Upper lobe of left lung (tissue), 6 donors: ENCODE results near the gene TSPAN11. TPM values are rescaled to one million over a fixed set of nuclear protein-coding genes. Genes with fewer than 3 reads are reported as not detected.

Source experiments
- ATAC-seq, 2 donors: fragments of 200-7000 bp; cut with Tn5 transposase; one replicate each; pipeline ENCODE4 v1.9.1; 2022; ENCODE audit warnings: mild to moderate bottlenecking in 2 of 2, moderate library complexity in 2 of 2; ENCODE audit not compliant: low FRiP score in 2 of 2
- DNase-seq, 2 donors: peaks; one replicate each; pipeline ENCODE4 v3.0.0-alpha.2; 2019 to 2020
- H3K27ac ChIP-seq, 4 donors: fragments of 200-600 bp; sonication (generic); one replicate each; pipeline ENCODE4 v1.5.1; 2016 to 2019
- H3K27me3 ChIP-seq, 4 donors: fragments of 200-600 bp; sonication (generic); one replicate each; pipeline ENCODE4 v1.5.1; 2017 to 2019
- H3K36me3 ChIP-seq, 4 donors: fragments of 200-600 bp; sonication (generic); one replicate each; pipeline ENCODE4 v1.5.1; 2016 to 2019
- H3K4me1 ChIP-seq, 4 donors: fragments of 200-600 bp; sonication (generic); one replicate each; pipeline ENCODE4 v1.5.1; 2018 to 2019
- H3K4me3 ChIP-seq, 4 donors: fragments of 200-600 bp; sonication (generic); one replicate each; pipeline ENCODE4 v1.5.1; 2017 to 2019; ENCODE audit warnings: mild to moderate bottlenecking in 2 of 4, moderate library complexity in 1 of 4
- H3K9me3 ChIP-seq, 4 donors: fragments of 200-600 bp; sonication (generic); one replicate each; pipeline ENCODE4 v1.5.1; 2018 to 2019
- EP300 ChIP-seq, 4 donors: sonication (generic); formaldehyde crosslinking; IDR thresholded peaks; one replicate each; pipeline ENCODE4 v1.5.1; 2017; ENCODE audit warnings: antibody characterized with exemption in 4 of 4, control low read depth in 2 of 4
- POLR2A ChIP-seq, 4 donors: fragments of 450-650 bp; IDR thresholded peaks; one replicate each; pipeline ENCODE4 v1.5.1; 2016 to 2017; ENCODE audit warnings: antibody characterized with exemption in 4 of 4, mild to moderate bottlenecking in 2 of 4
- POLR2AphosphoS5 ChIP-seq, 2 donors: sonication (generic); formaldehyde crosslinking; IDR thresholded peaks; one replicate each; pipeline ENCODE4 v1.5.1; 2017; ENCODE audit warnings: antibody characterized with exemption in 2 of 2
- WGBS, 2 donors: methylation state at CpG; one replicate each; pipeline ENCODE4 v1.1.5; 2017 to 2018; 5-methylcytosine and 5-hydroxymethylcytosine counted together
- total RNA-seq, 6 donors: library from RNA; depleted of rRNA in 4 of 6; stranded (reverse); fragments of >200 nt in 4 of 6; gene quantifications; one replicate each; pipeline versions ENCODE4 v1.1.0 to v1.2.1, GENCODE V29; 2016 to 2021
- TF ChIP-seq, protein P1 (sequence below), 6 experiments: fragments of 450-650 bp in 4 of 6; fragments of 200-600 bp in 2 of 6; sonication (generic) in 2 of 6; IDR thresholded peaks; one replicate each; pipeline ENCODE4 v1.5.1; 2016 to 2019; ENCODE audit warnings: antibody characterized with exemption in 6 of 6
- donor health status: DM: no; HTN: no; CAD: no; lungs with moderate emphysema.
- donor health status: DM: no; HTN: yes; CAD: no; lungs with severe emphysema.

Gene TSPAN11, protein sequence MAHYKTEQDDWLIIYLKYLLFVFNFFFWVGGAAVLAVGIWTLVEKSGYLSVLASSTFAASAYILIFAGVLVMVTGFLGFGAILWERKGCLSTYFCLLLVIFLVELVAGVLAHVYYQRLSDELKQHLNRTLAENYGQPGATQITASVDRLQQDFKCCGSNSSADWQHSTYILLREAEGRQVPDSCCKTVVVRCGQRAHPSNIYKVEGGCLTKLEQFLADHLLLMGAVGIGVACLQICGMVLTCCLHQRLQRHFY
- 1 to 10 TPM; 1.0 to 9.7 (median 3.5) TPM for total RNA-seq

DNA sequence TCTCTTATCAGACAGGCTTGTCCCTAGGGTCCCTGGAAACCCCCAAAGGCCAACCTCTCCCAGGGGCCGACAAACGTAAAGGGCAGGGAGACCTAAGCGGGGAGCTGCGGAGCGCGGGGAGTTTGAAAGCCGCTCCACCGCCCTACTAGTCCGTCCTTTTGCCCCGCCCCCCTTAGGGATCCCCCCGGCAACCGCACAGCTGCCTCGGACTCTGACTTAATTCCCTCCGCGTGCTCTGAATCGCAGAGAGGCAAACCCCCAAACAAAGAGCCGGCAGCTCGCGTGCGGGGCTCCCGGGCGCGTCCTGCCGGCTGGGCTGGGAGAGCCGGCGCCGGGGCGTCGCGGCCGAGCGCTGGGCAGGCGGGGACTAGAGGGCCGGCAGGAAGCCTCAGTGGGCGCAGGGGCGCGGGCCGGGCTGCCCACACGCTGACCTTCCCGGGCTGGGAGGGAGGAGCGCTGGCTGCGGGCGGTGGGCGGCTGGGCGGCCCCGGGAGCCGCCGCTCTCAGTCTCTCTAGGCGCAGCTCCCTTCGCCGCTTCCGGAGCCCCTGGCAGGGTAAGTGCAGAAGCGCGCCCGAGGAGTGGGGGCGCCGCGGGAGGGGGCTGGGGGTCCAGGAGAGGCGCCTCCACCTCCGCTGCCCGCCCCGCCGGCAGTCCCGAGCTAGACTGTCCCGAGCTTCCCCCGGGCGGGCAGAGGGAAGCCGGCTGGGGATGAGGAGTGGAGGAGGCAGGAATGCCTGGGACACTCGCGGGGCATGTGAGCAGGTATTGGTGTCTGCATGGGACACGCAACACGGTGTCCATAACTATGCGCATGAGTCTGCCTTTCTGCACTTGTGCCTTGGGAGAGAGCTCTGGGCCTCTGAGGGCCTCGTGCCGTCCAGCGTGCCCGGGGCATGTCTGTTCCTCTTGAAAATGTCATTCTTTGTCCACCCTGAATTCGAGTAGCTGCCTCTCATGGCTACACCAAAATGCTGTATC lies at the start of gene TSPAN11:
Gene TSPAN11, plus strand, starts transcription at position 506 of the 979 bp plus-strand sequence. CDS start 27,244 bp downstream, outside the sequence.
- Histone ChIP-seq H3K36me3 (no peaks in the 10 kb centered on the region), H3K4me1 (peaks cover 4 to 15% (median 10%) of the 10 kb centered on the region in 4 donors), H3K27me3 (peaks cover 0 to 7% (median 3%) of the 10 kb centered on the region in 4 donors), H3K27ac (peak within 1 kb of the TSS in 3 of 4 donors; percentile 54 to 70 (median 60)), H3K4me3 (peak within 1 kb of the TSS in 3 of 4 donors; percentile 36 to 52 (median 51)), H3K9me3 (no peaks in the 10 kb centered on the region)
- TF ChIP-seq EP300 (IDR thresholded peaks at IDR 0.05) = no peak
- no peak for TF ChIP-seq POLR2A (IDR thresholded peaks at IDR 0.05)
- TF ChIP-seq, protein P1, sequence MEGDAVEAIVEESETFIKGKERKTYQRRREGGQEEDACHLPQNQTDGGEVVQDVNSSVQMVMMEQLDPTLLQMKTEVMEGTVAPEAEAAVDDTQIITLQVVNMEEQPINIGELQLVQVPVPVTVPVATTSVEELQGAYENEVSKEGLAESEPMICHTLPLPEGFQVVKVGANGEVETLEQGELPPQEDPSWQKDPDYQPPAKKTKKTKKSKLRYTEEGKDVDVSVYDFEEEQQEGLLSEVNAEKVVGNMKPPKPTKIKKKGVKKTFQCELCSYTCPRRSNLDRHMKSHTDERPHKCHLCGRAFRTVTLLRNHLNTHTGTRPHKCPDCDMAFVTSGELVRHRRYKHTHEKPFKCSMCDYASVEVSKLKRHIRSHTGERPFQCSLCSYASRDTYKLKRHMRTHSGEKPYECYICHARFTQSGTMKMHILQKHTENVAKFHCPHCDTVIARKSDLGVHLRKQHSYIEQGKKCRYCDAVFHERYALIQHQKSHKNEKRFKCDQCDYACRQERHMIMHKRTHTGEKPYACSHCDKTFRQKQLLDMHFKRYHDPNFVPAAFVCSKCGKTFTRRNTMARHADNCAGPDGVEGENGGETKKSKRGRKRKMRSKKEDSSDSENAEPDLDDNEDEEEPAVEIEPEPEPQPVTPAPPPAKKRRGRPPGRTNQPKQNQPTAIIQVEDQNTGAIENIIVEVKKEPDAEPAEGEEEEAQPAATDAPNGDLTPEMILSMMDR (IDR thresholded peaks at IDR 0.05) = peak in 1 of 6 experiments; percentile 6
- no peak for TF ChIP-seq POLR2AphosphoS5 (IDR thresholded peaks at IDR 0.05)
- ATAC-seq (peak in 1 of 2 donors; percentile 60), DNase-seq (peak in 1 of 2 donors; percentile 88)
- 14 to 16% methylated on average over 42 to 49 of the region's 78 CpGs for WGBS, 2 donors

DNA sequence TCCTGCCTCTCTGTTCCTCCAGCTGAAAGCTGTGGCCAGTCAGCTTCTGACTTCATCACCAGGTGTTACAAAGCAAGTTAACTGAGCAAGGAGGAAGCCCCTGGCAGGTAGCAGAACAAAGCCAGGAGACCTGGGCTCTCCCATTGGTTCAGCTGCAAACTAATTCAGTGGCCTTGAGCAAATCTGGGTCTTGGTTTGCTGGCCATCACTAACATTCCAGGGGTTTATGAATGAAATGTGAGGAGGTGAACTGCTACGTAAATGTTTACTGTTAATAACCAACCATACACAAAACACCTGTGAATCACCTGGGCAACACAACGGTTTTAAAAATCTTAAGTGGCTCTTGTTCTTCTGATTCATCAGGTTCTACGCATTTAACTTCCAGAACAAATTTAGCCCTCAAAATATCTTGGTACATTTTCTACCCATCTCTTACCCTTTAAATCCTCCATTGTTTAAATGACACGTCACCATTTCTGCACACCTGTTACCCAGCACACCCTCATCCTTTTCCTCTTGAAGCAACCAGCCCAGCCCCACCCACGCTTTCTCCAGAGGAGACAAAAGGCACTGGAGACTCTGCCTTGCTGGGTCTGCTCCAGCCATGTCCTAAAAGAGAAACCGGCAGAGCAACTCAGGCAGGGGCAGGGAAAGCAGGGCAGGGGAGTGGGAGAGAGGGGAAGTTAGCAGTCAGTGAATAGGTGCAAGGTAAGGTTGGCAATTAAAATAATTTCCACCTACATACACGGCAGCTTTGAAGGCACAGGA lies 49.3 kb upstream of the TSPAN11 start:
- peak; percentile 61 to 91 for ATAC-seq
- WGBS, 2 donors = 68% methylated on average over 7 of the region's 7 CpGs
- H3K4me1 ChIP-seq = peaks cover 0 to 5% (median 0%) of the 10 kb centered on the region in 4 donors
- peak overlapping the region in 3 of 4 donors; percentile 21 to 75 (median 68) for H3K27ac ChIP-seq
- H3K9me3 ChIP-seq = no peaks in the 10 kb centered on the region
- no peaks in the 10 kb centered on the region for H3K27me3 ChIP-seq
- H3K4me3 ChIP-seq = no peak overlapping the region
- DNase-seq = peak in 1 of 2 donors; percentile 60
- H3K36me3 ChIP-seq = no peaks in the 10 kb centered on the region
- TF ChIP-seq POLR2AphosphoS5 (IDR thresholded peaks at IDR 0.05) = no peak
- TF ChIP-seq, protein P1 (IDR thresholded peaks at IDR 0.05) = no peak
- no peak for TF ChIP-seq POLR2A (IDR thresholded peaks at IDR 0.05)
- no peak for TF ChIP-seq EP300 (IDR thresholded peaks at IDR 0.05)

DNA sequence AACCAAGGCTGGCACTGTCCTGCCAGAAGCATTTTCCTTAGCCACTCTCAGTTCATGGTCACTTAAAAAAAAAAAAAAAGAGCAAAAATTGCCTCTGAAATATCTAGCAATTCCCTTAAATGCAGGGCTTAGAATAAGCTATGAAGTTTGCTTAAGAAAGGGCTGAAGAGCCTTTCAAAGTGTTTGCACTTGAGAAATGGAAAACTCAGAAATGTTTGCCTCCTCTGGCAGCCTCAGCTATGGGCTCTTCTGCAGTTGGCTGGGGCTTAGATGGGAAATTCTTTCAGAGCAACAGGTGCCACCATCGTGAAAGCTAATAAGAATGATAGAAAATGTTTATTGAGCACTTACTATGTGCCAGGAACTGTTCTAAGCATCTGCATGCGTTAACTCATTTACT lies 48.5 kb upstream of the TSPAN11 start:
- Histone ChIP-seq H3K27ac (peak overlapping the region in 3 of 4 donors; percentile 21 to 75 (median 68)), H3K4me1 (peaks cover 0 to 5% (median 0%) of the 10 kb centered on the region in 4 donors), H3K27me3 (no peaks in the 10 kb centered on the region), H3K36me3 (no peaks in the 10 kb centered on the region), H3K9me3 (no peaks in the 10 kb centered on the region), H3K4me3 (no peak overlapping the region)
- WGBS, 2 donors = 42 to 85% methylated on average over 2 of the region's 2 CpGs
- ATAC-seq = peak; percentile 13 to 45
- DNase-seq = no peak
- TF ChIP-seq EP300 (IDR thresholded peaks at IDR 0.05) = no peak
- TF ChIP-seq POLR2A (IDR thresholded peaks at IDR 0.05) = no peak
- TF ChIP-seq, protein P1 (IDR thresholded peaks at IDR 0.05) = no peak
- TF ChIP-seq POLR2AphosphoS5 (IDR thresholded peaks at IDR 0.05) = no peak

DNA sequence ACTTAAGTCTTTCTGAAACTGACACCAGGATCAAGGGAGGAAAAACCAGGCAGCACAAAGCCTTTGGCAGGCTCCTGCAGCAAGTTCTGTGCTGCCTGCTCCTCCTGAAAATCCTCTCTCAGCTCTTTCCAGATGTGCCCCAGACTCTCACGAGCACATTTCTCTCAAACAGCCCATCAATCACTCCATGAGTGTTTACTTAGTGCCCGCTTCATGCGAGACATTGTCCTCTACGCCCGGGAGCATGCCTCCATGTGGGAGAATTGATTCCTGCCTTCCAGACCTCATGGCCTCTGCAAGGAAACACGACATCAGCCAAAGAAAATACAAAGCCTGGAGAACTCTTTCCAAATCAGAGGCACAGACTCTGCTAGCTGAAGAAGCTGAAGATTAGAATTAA lies 46.5 kb upstream of the TSPAN11 start:
- Histone ChIP-seq H3K27me3 (no peaks in the 10 kb centered on the region), H3K27ac (no peak overlapping the region), H3K36me3 (no peaks in the 10 kb centered on the region), H3K4me1 (peaks cover 0 to 5% (median 0%) of the 10 kb centered on the region in 4 donors), H3K9me3 (no peaks in the 10 kb centered on the region), H3K4me3 (no peak overlapping the region)
- WGBS, 2 donors = 10 to 26% methylated on average over 3 to 6 of the region's 6 CpGs
- ATAC-seq (no peak), DNase-seq (no peak)
- no peak for TF ChIP-seq POLR2A (IDR thresholded peaks at IDR 0.05)
- TF ChIP-seq, protein P1 (IDR thresholded peaks at IDR 0.05) = no peak
- TF ChIP-seq POLR2AphosphoS5 (IDR thresholded peaks at IDR 0.05) = no peak
- TF ChIP-seq EP300 (IDR thresholded peaks at IDR 0.05) = no peak
